SIG-M5 treated with dmso at 0.1 percent for 504 hours (cell line): Measurements from ENCODE around the gene CENPV.
"Not testable (repeated sequence)": the region's sequence is repeated elsewhere in the genome, so short reads cannot be mapped to it uniquely, and the experiment has no call there.

Experiments used
- DNase-seq: peaks from one replicate; lab custom pipeline; 2025; ENCODE audit not compliant: unreplicated experiment; lab: John Stamatoyannopoulos, UW

The CENPV gene

DNA sequence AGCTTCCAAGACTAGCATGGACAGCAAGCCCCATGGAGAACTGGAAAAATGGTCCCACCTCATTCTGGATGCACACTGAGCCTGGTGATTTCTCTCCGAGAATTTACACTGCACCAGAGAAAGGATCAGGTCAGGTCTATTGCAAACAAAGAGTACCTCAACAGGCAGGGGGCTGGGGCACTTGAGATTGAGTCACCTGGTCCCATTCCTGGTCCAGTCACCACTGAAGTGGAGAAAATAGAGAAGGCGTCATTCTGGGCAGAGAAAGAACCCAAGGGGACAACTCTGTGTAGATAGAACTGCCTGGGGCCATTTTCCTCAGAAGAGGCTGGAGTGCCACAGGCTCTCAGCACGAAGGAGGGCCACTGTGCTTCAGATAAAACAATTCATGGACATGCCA, 38.4 kb downstream of the CENPV start:
- DNase-seq = no peak

DNA sequence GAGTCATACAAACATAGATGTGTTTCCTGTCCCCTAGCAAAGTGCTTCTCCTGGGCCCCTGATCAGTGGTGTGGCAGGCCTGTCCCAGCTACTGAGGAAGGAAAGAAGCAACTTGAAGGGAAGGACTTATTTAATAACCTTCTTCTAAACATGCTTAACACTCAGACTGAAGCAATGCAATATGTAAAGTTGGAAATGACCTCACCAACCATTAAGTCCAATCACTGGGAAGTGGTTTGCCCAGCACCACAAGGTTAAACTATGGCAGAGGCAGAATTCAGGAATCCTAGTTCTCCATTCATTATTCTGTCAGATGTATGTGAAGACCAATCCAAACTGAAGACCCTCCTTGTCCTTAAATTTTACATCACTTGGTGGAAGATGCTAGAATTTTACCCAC, 39.1 kb downstream of the CENPV start:
- DNase-seq = no peak

DNA sequence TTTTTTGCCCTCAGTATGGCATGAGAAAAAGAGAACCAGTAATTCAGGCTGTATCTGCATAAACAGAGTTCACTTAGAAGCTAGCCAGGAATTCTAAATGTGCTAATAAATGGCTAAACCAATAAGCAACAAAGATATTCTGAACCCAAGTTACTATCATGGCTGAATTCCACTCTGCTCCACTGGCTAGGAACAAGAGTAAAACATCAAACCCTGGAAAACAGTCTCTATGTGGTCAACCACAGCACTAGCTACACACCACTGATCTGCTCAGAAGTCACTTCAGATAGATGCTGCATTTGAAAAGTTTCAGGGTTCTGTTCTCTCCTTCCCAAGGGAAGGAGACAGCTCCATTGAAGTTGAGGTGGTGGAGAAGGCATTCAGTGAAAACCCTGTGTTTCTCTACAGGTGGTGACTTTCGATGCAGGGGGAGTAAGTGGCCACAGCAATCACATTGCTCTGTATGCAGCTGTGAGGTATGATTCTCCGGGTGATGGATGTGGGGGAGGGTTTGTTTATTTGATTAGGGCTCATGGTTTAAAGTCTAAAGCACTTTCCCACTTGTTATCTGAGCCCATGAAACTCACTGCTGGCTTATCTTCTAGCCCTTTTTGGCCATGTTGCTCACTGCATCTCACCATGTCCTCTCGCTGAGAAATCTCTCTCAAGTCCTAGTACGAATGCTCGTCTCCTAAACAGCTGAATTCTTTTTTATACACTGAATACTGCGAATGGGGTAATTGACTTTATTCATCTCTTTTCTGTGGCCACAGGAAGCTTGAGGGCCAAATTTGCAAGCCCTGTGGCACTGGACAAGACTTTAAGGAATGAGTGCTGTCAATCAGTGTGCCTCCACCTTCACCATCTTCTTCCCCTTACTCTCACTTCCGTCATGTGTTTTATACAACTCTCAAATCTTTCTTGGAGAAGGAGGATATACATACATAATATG, 39.9 kb downstream of the CENPV start:
- no peak for DNase-seq

DNA sequence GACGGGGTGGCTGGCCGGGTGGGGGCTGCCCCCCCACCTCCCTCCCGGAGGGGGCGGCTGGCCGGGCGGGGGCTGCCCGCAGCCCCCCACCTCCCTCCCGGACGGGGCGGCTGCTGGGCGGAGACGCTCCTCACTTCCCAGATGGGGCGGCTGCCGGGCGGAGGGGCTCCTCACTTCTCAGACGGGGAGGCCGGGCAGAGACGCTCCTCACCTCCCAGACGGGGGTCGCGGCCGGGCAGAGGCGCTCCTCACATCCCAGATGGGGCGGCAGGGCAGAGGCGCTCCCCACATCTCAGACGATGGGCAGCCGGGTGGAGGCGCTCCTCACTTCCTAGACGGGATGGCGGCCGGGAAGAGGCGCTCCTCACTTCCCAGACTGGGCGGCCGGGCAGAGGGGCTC, 41.2 kb downstream of the CENPV start:
- DNase-seq = not testable (repeated sequence)

DNA sequence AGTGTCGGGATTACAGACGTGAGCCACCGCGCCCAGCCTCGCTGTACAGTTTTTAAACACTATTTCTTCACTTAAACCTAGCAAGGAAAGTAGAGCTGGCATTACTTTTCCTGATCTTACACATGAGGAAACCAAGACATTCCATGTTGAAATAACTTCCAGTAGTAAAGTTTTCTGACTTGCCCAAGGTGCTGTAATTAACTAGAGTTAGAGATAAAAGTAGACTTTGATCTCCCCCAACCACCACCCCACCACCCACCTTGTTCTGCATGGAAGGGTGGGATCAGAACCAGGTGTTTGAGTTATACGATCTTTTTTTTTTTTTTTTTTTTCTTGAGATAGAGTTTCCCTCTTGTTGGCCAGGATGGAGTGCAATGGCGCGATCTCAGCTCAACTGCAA, 47.1 kb downstream of the CENPV start:
- DNase-seq = no peak

DNA sequence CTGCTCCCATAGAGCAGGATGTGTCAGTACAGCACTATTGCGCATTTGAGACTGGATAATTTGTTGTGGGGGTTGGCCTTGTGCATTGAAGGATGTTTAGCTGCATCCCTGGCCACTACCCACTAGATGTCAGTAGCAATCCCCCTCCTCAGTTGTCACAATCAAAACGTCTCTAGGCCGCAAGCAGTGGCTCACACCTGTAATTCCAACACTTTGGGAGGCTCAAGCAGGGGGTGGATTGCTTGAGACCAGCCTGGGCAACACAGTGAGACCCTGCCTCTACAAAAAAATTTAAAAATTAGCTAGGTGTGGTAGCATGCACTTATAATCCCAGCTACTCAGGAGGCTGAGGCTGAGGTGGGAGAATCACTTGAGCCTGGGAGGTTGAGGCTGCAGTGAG, 48.4 kb downstream of the CENPV start:
- DNase-seq = peak; percentile 48

DNA sequence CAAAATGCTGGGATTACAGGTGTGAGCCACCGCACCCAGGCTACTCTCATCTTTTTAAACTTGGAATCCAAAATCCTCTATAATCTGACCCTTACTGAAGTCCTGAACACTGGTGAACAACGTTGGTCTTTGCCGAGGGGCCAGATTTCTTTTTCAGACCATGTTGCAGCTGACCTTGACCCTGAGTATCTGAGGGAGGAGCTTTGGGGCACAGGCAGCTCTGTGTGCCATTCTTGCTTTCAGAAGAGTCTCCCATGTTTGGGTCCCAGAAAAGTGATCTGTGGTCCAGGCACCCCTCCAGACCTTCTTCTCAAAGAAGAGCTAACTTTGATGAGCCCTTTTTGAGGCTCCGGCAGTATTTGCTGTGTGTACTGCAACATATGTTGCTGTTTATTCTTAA, 50.4 kb downstream of the CENPV start:
- DNase-seq = no peak

DNA sequence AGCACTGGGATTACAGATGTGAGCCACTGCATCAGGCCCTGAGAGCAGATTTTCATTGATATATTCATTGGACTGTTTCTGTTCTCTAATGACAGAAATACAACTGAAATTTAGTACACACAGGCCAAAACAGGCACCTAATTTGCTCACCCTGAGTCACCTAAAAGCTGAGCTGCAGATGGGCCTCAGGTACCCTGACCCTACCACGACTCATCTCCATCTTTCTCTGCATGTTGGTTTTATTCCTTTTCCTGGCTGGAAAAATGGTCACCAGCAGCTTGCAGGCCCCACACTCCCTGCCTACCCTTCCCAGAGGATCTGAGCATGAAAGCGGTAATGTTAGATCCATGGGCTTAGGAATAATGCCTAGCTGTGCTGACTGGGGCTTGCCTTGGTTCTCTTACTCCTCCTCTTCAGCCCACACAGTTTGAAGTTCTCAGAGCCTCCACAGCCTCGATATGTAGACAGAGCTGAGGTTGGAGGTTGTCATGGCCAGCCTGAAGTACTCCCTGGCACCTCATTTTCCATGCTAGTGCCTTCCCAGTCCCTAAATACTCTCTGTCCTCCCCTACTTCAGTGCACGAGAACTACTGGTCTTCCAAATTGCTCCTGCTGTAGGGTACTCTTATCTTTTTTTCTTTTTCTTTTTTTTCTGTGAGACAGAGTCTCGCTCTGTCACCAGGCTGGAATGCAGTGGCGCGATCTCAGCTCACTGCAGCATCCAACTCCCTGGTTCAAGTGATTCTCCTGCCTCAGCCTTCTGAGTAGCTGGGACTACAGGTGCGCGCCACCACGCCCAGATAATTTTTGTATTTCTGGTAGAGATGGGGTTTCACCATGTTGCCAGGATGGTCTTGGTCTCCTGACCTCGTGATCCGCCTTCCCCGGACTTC, 51.1 kb downstream of the CENPV start:
- no peak for DNase-seq

DNA sequence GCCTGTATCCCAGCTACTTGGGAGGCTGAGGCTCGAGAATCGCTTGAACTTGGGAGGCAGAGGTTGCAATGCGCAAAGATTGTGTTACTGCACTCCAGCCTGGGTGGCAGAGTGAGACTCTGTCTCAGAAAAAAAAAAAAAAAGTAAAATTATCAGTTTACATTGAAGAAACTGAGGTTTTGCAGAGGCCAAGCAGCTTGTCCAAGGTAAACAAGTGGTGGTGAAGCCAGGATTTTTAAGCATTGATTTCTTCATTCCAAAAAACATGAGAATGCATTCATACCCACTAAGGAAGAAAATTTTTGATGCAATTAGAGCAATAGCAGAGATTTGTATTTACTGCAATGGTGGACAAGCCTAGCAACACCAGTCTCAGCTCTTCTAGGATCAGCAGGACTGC, 52.7 kb downstream of the CENPV start:
- DNase-seq = no peak

DNA sequence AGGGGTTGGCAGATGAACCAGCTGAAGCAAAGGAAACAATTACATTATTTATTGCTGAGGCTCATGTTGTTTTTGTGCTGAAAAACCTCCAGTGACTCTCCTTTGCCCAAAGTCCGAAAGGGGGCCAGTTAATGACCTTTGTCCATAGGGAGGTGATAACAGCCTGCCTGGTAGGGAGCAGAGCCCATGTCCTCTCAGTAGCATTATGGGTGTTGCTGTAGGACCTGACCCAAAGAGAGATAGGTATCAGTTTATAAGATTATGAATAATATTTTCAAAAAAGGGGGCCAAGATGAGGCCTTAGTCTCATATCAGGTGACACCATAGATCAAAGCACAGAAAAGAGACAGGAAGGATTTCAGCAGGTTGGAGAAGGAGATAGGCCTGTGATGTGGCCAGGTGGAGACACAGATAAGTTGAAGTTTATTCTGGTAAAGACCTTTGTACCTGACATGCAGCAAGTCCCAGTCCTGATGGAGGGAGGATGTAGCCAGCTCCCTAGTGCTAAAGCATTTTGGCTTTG, 55.1 kb downstream of the CENPV start:
- no peak for DNase-seq

DNA sequence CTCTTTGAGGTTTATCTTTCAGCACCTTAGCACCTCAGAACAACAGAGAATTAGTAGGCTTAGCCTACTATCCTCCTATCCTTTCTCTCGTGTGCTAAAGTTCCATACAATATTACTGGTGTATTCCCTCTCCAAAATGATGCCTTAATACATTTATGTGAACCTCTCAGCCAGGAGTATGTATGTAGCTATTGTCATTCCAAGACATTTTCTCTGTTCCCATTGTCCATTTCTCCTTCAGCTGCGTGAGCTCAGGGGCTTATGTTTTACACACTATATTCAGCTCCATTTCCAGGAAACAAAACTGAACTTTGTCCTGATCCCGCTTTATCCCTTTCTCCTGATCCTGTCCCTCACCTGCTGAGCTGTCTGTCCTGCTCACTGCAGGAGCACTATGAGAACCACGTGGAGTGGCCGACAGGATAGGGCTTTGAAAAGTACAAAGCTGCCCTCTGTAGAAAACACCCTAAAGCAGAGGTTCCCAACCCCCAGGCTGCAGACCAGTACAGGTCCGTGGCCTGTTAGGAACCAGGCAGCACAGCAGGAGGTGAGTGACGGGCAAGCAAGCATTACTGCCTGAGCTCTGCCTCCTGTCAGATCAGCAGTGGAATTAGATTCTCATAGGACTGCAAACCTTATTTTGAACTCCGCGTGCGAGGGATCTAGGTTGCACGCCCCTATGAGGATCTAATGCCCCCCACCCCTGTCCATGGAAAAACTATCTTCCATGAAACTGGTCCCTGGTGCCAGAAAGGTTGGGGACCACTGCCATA, 55.7 kb downstream of the CENPV start:
- DNase-seq = no peak

DNA sequence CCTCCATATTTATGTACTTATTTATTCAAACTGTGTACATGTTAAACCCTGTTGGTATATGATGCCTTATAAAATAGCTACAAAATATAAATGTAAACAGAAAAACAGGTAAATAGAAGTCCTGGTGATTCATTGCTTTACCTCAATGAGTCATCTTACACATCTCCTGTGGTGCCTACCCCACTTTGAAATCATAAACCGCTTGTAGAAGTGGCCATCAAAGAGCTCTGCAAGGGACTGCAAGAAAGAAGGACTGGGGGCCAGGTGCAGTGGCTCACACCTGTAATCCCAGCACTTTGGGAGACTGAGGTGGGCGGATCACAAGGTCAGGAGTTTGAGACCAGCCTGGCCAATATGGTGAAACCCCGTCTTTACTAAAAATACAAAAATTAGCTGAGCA, 57.2 kb downstream of the CENPV start:
- not testable (repeated sequence) for DNase-seq

DNA sequence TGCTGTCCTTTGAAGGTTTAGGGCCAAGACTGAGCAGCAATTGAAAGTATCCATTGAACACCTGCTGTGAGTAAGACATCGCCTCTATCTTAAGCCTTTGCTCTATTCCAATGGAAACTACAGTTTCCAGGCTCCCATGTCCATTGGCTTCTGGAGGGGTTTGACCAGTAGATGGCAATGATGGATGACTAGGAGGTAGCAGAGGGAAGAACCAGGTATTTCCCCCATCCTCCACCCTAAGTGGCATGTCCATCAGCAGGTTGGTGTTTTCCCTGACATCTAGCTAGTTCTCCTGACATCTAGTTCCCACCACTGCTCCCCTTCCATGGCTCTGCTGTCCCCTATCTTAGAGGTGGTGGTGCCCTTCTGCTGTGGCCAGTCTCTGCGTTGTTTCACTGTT, 58.7 kb downstream of the CENPV start:
- DNase-seq = no peak

DNA sequence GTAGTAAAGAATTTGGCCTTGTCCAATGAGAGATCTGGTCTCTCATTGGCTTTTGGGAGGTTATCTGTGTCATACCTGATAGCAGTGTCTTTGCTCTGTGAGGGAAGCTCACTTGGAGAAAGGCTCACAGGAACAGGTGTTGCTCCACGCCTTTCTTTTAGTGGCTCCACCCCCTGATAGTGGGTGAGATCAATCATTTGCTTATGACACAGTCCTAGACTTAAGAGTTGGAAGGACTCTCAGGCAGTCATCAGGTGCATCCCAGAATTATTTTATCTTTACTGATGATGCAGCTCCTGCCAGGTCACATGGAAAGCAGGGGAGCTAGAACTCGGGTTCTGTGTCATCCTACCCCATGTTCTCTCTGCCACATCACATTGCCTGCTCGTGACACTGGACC, 59.3 kb downstream of the CENPV start:
- no peak for DNase-seq
